Kasumi-1 (cell line): ENCODE results near the gene OR4S1.
"Not testable (repeated sequence)": the region's sequence is repeated elsewhere in the genome, so short reads cannot be mapped to it uniquely, and the experiment has no call there.

Source experiments
- DNase-seq, 2 experiments: peaks; one replicate each; lab custom pipeline; 2025; lab: John Stamatoyannopoulos, UW

Gene OR4S1

DNA sequence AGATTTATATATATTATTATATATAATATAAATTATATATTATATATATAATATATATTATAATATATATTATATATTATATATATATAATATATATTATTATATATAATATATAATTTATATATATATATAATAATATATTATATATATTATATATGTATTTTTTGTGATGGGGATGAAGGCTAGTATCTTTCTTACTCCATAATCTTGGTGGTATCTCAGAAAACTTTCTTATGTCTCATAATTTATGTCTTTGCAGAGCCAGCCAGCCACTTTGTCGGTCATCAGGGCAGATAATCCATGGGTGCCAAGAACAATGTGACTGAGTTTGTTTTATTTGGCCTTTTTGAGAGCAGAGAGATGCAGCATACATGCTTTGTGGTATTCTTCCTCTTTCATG, at the start of gene OR4S1:
TSS of gene OR4S1 (plus strand) at position 301 of the 400 bp plus-strand sequence. CDS start at position 301, 0 bp downstream.
- DNase-seq: no peak

GRCh38 chr11:48261600-48261999, 44.4 kb upstream of the OR4S1 start:
- no peak for DNase-seq

DNA sequence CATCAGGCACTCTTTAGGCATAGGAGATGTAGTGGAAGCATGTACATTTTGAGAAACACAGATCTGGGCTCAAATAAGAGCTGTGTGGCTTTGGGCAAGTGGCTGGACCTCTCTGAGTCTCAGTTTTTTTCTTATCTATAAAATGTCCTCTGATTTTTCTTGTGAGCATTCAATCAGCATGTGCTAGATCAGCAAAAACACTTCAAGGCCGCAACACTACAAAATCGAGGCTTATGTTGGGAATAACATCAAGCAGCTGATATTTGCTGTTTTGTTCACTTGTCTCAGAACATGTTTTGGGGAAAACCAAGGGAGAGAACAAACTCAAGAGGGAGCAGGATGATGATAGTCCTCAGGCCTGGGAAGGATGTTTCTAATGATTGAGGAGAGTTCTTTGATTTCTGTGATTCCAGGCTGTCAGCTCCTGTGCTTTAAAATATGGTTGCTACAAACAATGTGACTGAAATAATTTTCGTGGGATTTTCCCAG, 42.6 kb upstream of the OR4S1 start, which contains the start of gene OR4X1:
TSS of gene OR4X1 (plus strand) at position 439 of the 489 bp plus-strand sequence. CDS start at position 439, 0 bp downstream.
- DNase-seq: no peak

DNA sequence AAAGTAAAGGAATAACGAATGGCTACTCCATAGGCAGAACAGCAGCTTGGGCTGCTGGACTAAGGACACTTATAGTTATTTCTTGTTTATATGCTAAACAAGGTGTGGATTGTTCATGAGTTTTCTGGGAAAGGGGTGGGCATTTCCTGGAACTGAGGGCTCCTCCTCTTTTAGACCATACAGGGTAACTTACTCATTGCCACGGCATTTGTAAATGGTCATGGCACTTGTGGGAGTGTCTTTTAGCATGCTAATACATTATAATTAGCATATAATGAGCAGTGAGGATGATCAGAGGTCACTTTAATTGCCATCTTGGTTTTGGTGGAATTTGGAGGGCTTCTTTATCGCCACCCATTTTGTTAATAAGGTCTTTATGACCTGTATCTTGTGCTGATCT, 35.4 kb upstream of the OR4S1 start:
- DNase-seq: no peak

GRCh38 chr11:48272606-48273005, 33.4 kb upstream of the OR4S1 start:
- no peak for DNase-seq

- DNase-seq: peak; percentile 77
Measured at GRCh38 chr11:48307760-48308386, 1.9 kb downstream of the OR4S1 start.

DNA sequence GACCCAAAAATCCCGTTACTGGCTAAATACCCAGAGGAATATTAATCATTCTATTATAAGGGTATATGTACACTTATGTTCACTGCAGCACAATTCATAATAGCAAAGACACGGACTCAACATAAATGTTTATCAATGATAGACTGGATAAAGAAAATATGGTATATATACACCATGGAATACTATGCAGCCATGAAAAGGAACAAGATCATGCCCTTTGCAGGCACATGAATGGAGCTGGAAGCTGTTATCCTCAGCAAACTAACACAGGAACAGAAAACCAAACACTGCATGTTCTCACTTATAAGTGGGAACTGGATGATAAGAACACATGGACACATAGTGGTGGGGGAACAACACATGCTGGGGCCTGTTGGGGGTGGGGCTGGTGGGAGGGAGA, 7.6 kb downstream of the OR4S1 start:
- DNase-seq: not testable (repeated sequence)

DNA sequence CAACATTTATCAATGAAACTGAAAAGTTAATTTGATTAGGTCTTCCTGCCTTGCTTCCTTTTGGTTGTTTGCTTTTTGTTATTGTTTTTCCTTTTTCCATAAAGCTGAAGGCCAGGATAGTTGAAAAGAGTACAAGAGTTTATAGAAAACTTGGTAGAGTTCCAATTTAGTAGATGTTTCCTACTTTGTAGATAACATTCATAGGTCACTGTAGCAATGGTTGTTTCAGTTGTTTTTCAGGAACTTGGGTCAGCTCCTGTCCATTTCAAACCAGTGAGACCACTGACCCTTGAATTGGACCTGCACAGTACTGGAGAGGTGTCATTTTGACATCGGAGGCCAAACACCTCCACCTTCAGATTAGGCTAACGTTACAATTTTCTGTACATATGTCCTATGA, 13.8 kb downstream of the OR4S1 start:
- DNase-seq: not testable (repeated sequence)

DNA sequence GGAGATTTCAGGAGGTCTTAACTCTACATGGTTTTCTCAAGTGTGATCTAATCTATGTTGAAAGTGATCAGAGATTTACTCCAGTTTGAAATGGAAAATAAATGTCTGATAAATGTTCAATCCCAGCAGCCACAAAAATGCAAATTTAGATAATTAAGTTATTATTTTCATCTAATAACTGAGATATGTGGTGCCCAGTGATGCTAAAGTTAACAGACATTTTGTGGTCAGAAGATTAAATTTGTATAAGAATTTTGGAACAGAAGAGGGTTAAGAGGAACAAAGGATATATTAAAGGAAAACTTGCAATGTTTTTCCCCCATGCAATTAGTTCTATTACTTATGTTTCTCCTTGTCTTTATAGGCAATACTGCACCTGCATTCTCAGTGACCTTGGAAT, 18.6 kb downstream of the OR4S1 start, which contains the start of gene OR4C3:
TSS of gene OR4C3 (plus strand) at position 301 of the 400 bp plus-strand sequence. CDS start 102 bp downstream, outside the sequence.
- DNase-seq: not testable (repeated sequence)

DNA sequence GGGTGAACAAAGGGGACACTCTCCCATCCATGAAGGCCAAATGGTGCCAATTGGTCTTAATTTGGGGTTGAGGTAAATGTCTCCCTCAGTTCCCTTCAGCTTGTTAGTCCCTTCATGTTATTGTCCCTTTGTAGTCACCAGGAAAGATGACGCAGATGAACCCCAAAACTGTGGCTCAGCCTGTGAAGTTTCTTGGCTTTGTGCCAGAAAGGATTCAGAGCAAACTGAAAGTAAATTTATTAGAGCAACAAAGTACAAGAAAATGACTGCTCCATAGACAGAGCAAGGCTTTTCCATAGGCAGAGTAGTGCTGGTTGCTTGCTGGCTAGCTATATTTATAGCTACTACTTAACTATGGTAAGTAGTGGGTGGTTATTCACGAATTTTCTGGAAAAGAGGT, 35.4 kb downstream of the OR4S1 start:
- no peak for DNase-seq

DNA sequence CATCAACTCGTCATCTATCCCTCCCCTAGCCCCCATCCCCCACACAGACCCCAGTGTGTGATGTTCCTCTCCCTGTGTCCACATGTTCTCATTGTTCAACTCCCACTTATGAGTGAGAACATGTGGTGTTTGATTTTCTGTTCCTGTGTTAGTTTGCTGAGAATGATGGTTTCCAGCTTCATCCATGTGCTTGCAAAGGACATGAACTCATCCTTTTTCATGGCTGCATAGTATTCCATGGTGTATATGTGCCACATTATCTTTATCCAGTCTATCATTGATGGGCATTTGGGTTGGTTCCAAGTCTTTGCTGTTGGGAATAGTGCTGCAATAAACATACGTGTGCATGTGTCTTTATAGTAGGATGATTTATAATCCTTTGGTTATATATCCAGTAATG, 36.5 kb downstream of the OR4S1 start:
- DNase-seq: not testable (repeated sequence)

- DNase-seq: not testable (repeated sequence)
Measured at GRCh38 chr11:48346286-48346685, 40.3 kb downstream of the OR4S1 start.

GRCh38 chr11:48354013-48354412, 48.0 kb downstream of the OR4S1 start:
- no peak for DNase-seq

- DNase-seq: no peak
Measured at GRCh38 chr11:48354677-48355076, 48.7 kb downstream of the OR4S1 start.
